ENCODE results near the gene GPR37L1. TPM values are rescaled to one million over a fixed set of nuclear protein-coding genes. Genes with fewer than 3 reads are reported as not detected.

The GPR37L1 gene
- total RNA-seq, 2 experiments from 2014 or later = not detected

- ChIA-PET POLR2A (interaction anchor here (1.0 to 4.9 kb wide), 7 partner anchors 9 to 188 kb away, joined by 3 to 66 read pairs (median 5); partner anchors contain the start of genes ARL8A, PPP1R12B and UBE2T), CTCF (interaction anchor here (0.9 to 3.2 kb wide), 10 partner anchors 10 to 188 kb away, joined by 3 to 8 read pairs (median 6); partner anchors contain the start of genes ARL8A, LGR6 and PPP1R12B)
- TF ChIP-seq CTCF (IDR thresholded peaks at IDR 0.05) = peak; percentile 76
- Mint-ChIP-seq H3K27ac (peak within 1 kb of the TSS; percentile 99), H3K27me3 (no peaks in the 10 kb centered on the region), H3K9me3 (no peaks in the 10 kb centered on the region), H3K4me3 (peak within 1 kb of the TSS; percentile 99), H3K36me3 (ENCODE audit: low read depth) (peaks cover 45% of the 10 kb centered on the region), H3K4me1 (ENCODE audit: low read depth) (peaks cover 92% of the 10 kb centered on the region)
- intact Hi-C loops (cut with DNase I, micrococcal nuclease) = no loop called here
- Histone ChIP-seq H3K4me1 (ENCODE audit: insufficient read depth, low read length) (peaks cover 98% of the 10 kb centered on the region), H3K27me3 (ENCODE audit: control insufficient read depth in 1 of 2, insufficient read depth in 2 of 2, low read length in 2 of 2) (no peaks in the 10 kb centered on the region), H3K9me3 (ENCODE audit: control insufficient read depth in 1 of 2, insufficient read depth in 1 of 2, low read length in 2 of 2) (no peaks in the 10 kb centered on the region), H3K36me3 (ENCODE audit: insufficient read depth, low read length) (peaks cover 29% of the 10 kb centered on the region), H3K27ac (ENCODE audit: low read depth in 1 of 2, low read length in 2 of 2) (peak within 1 kb of the TSS; percentile 94 to 97), H3K4me3 (ENCODE audit: low read length) (peak within 1 kb of the TSS; percentile 89)
- DNase-seq = peak; percentile 67 to 89 (median 78)
- peak; percentile 68 for ATAC-seq (ENCODE audit: poor library complexity)
Measured at GRCh38 chr1:202160377-202160940, 37.7 kb downstream of the GPR37L1 start, which contains the start of gene PTPN7. TSS of gene PTPN7 (minus strand) at chr1:202160602. CDS start at chr1:202159402, 1,200 bp downstream.

- Histone ChIP-seq H3K27me3 (ENCODE audit: control insufficient read depth in 1 of 2, insufficient read depth in 2 of 2, low read length in 2 of 2) (no peaks in the 10 kb centered on the region), H3K36me3 (ENCODE audit: insufficient read depth, low read length) (peaks cover 20% of the 10 kb centered on the region), H3K4me3 (ENCODE audit: low read length) (peak overlapping the region; percentile 89), H3K4me1 (ENCODE audit: insufficient read depth, low read length) (peaks cover 99% of the 10 kb centered on the region), H3K9me3 (ENCODE audit: control insufficient read depth in 1 of 2, insufficient read depth in 1 of 2, low read length in 2 of 2) (no peaks in the 10 kb centered on the region), H3K27ac (ENCODE audit: low read depth in 1 of 2, low read length in 2 of 2) (peak overlapping the region; percentile 94 to 97)
- ATAC-seq (ENCODE audit: poor library complexity) = no peak
- peaks cover 89% of the 10 kb centered on the region for H3K4me1 Mint-ChIP-seq (ENCODE audit: low read depth)
- no peaks in the 10 kb centered on the region for H3K27me3 Mint-ChIP-seq
- CTCF ChIA-PET = interaction anchor here (1.1 to 3.2 kb wide), 7 partner anchors 9 to 183 kb away, joined by 3 to 8 read pairs (median 6); partner anchors contain the start of genes ARL8A and LGR6
- no peaks in the 10 kb centered on the region for H3K9me3 Mint-ChIP-seq
- peak overlapping the region; percentile 99 for H3K4me3 Mint-ChIP-seq
- peak in 4 of 14 experiments; percentile 14 to 41 (median 27) for DNase-seq
- peaks cover 35% of the 10 kb centered on the region for H3K36me3 Mint-ChIP-seq (ENCODE audit: low read depth)
- POLR2A ChIA-PET = interaction anchor here (0.8 to 4.9 kb wide), 6 partner anchors 7 to 1139 kb away, joined by 3 to 66 read pairs (median 7); partner anchors contain the start of genes ARL8A and PPP1R12B
- intact Hi-C loops (cut with DNase I, micrococcal nuclease) = no loop called here
- no peak for TF ChIP-seq CTCF (IDR thresholded peaks at IDR 0.05)
- peak overlapping the region; percentile 99 for H3K27ac Mint-ChIP-seq
Measured at GRCh38 chr1:202161151-202162046, 38.7 kb downstream of the GPR37L1 start.

GRCh38 chr1:202162047-202162417, 39.3 kb downstream of the GPR37L1 start:
- ATAC-seq (ENCODE audit: poor library complexity) (no peak), DNase-seq (peak in 6 of 14 experiments; percentile 29 to 77 (median 45))
- peak overlapping the region; percentile 89 for H3K4me3 ChIP-seq (ENCODE audit: low read length)
- Mint-ChIP-seq H3K27me3 (no peaks in the 10 kb centered on the region), H3K9me3 (no peaks in the 10 kb centered on the region), H3K4me1 (ENCODE audit: low read depth) (peaks cover 93% of the 10 kb centered on the region), H3K4me3 (peak overlapping the region; percentile 99), H3K27ac (peak overlapping the region; percentile 99), H3K36me3 (ENCODE audit: low read depth) (peaks cover 33% of the 10 kb centered on the region)
- H3K36me3 ChIP-seq (ENCODE audit: insufficient read depth, low read length) = peaks cover 14% of the 10 kb centered on the region
- ChIA-PET POLR2A (interaction anchor here (0.8 to 4.9 kb wide), 5 partner anchors 8 to 1140 kb away, joined by 3 to 66 read pairs (median 7); partner anchors contain the start of genes ARL8A and PPP1R12B), CTCF (interaction anchor here (0.8 to 3.2 kb wide), 2 partner anchors 9 to 31 kb away, joined by 3 to 8 read pairs; no protein-coding TSS in a partner anchor)
- no peaks in the 10 kb centered on the region for H3K9me3 ChIP-seq (ENCODE audit: control insufficient read depth in 1 of 2, insufficient read depth in 1 of 2, low read length in 2 of 2)
- no peak for TF ChIP-seq CTCF (IDR thresholded peaks at IDR 0.05)
- peaks cover 96% of the 10 kb centered on the region for H3K4me1 ChIP-seq (ENCODE audit: insufficient read depth, low read length)
- peak overlapping the region; percentile 94 to 97 for H3K27ac ChIP-seq (ENCODE audit: low read depth in 1 of 2, low read length in 2 of 2)
- intact Hi-C loops (cut with DNase I, micrococcal nuclease) = no loop called here
- no peaks in the 10 kb centered on the region for H3K27me3 ChIP-seq (ENCODE audit: control insufficient read depth in 1 of 2, insufficient read depth in 2 of 2, low read length in 2 of 2)
